ENCODE results near the gene RPUSD4.

DNA sequence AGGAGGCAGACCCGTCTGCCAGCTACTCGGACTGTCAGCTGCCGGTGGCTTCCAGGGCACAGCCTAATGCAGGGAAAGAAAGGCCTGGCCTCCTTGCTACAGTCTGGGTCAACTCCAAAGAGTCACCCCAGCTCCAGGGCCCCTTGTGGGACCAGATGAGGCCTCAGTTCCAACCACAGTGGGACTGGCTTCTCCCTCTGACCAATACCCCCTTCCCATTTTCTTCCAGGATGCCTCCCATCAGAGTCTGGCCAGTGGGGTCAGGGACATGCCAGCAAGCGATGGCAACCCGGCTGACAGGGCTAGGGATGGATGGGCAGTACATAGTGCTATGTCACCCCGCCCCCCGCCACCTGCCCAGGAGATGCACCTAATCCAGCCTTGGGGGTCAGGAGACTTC is 36.6 kb downstream of the RPUSD4 start:
- TF ChIP-seq EP300 (IDR thresholded peaks at IDR 0.05; ENCODE audit: borderline replicate concordance in 1 of 2, low read depth in 1 of 2, low read length in 1 of 2) (no peak), NFIC (IDR thresholded peaks at IDR 0.05; ENCODE audit: borderline replicate concordance) (no peak), YY1 (IDR thresholded peaks at IDR 0.05; ENCODE audit: low read depth) (no peak), ELF1 (IDR thresholded peaks at IDR 0.05) (no peak), JUND (IDR thresholded peaks at IDR 0.05) (no peak), POLR2AphosphoS5 (IDR thresholded peaks at IDR 0.05; ENCODE audit: low read depth, low read length) (no peak), SIN3A (IDR thresholded peaks at IDR 0.05; ENCODE audit: borderline replicate concordance, low read depth, low read length) (no peak), FOXJ3 (CRISPR knock-in tag; IDR thresholded peaks at IDR 0.05) (no peak), EZH2phosphoT487 (IDR thresholded peaks at IDR 0.05; ENCODE audit: borderline replicate concordance, low read depth) (no peak)
- TF ChIP-seq, protein P1, sequence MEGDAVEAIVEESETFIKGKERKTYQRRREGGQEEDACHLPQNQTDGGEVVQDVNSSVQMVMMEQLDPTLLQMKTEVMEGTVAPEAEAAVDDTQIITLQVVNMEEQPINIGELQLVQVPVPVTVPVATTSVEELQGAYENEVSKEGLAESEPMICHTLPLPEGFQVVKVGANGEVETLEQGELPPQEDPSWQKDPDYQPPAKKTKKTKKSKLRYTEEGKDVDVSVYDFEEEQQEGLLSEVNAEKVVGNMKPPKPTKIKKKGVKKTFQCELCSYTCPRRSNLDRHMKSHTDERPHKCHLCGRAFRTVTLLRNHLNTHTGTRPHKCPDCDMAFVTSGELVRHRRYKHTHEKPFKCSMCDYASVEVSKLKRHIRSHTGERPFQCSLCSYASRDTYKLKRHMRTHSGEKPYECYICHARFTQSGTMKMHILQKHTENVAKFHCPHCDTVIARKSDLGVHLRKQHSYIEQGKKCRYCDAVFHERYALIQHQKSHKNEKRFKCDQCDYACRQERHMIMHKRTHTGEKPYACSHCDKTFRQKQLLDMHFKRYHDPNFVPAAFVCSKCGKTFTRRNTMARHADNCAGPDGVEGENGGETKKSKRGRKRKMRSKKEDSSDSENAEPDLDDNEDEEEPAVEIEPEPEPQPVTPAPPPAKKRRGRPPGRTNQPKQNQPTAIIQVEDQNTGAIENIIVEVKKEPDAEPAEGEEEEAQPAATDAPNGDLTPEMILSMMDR (IDR thresholded peaks at IDR 0.05), result no peak
- TF ChIP-seq, protein P2, sequence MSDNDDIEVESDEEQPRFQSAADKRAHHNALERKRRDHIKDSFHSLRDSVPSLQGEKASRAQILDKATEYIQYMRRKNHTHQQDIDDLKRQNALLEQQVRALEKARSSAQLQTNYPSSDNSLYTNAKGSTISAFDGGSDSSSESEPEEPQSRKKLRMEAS (IDR thresholded peaks at IDR 0.05; ENCODE audit: low read depth), result no peak

All from SK-N-SH (cell line).